Lower leg skin (tissue), 3 donors: ENCODE results near the gene FAM114A1.

Experiments
- POLR2A ChIP-seq, 2 donors: fragments of 450-650 bp; IDR thresholded peaks; one replicate each; pipeline ENCODE4 v1.6.1; 2016 to 2017; ENCODE audit warnings: antibody characterized with exemption in 2 of 2, mild to moderate bottlenecking in 1 of 2, moderate library complexity in 1 of 2
- TF ChIP-seq, protein P1 (sequence below), 3 donors: fragments of 450-650 bp; IDR thresholded peaks; one replicate each; pipeline ENCODE4 v1.5.1; 2016; ENCODE audit warnings: antibody characterized with exemption in 3 of 3, mild to moderate bottlenecking in 3 of 3, moderate library complexity in 2 of 3

DNA sequence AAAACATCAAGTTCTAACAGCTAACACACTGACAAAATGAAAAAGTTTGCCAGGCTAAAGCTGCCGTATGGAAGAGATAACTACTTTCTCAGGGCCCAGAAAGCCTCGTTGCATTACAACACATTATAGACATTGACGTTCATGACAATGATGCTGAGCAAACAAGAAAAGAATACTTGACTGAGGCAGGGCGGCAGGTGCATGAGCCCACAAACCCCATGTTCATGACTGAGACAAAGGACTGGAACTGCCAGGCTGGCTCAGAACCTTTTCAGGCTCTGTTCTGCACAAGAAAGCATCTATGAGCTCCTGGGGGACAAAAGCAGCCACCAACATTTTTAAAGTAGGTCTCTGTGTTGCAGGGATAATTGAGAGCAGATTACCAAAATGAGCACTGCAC, 24.6 kb upstream of the FAM114A1 start:
- TF ChIP-seq, protein P1, sequence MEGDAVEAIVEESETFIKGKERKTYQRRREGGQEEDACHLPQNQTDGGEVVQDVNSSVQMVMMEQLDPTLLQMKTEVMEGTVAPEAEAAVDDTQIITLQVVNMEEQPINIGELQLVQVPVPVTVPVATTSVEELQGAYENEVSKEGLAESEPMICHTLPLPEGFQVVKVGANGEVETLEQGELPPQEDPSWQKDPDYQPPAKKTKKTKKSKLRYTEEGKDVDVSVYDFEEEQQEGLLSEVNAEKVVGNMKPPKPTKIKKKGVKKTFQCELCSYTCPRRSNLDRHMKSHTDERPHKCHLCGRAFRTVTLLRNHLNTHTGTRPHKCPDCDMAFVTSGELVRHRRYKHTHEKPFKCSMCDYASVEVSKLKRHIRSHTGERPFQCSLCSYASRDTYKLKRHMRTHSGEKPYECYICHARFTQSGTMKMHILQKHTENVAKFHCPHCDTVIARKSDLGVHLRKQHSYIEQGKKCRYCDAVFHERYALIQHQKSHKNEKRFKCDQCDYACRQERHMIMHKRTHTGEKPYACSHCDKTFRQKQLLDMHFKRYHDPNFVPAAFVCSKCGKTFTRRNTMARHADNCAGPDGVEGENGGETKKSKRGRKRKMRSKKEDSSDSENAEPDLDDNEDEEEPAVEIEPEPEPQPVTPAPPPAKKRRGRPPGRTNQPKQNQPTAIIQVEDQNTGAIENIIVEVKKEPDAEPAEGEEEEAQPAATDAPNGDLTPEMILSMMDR (IDR thresholded peaks at IDR 0.05), result no peak
- TF ChIP-seq POLR2A (IDR thresholded peaks at IDR 0.05), result no peak
